Inflammatory macrophage (primary cell): Measurements from ENCODE around the gene LRRK1.

Source experiments
- DNase-seq, 2 donors: peaks; one replicate each; pipeline ENCODE4 v3.0.0-alpha.2; 2020 to 2022

LRRK1 gene

GRCh38 chr15:101008158-101009139 is 89.3 kb downstream of the LRRK1 start:
- peak; percentile 80 to 85 for DNase-seq

- DNase-seq = no peak
These were observed 90.0 kb downstream of the LRRK1 start for GRCh38 chr15:101009176-101009575.

GRCh38 chr15:101010781-101011180 is 91.6 kb downstream of the LRRK1 start:
- DNase-seq = no peak

GRCh38 chr15:101012326-101013200 is 93.4 kb downstream of the LRRK1 start:
- no peak for DNase-seq

GRCh38 chr15:101013201-101013550 is 94.0 kb downstream of the LRRK1 start:
- no peak for DNase-seq

GRCh38 chr15:101013769-101014675 is 94.9 kb downstream of the LRRK1 start:
- DNase-seq = no peak

GRCh38 chr15:101014921-101015841 is 96.0 kb downstream of the LRRK1 start:
- DNase-seq = peak; percentile 46 to 62

GRCh38 chr15:101016581-101016980 is 97.4 kb downstream of the LRRK1 start:
- no peak for DNase-seq

- no peak for DNase-seq
These were observed 98.1 kb downstream of the LRRK1 start for GRCh38 chr15:101017093-101017754.

GRCh38 chr15:101018016-101018415 is 98.9 kb downstream of the LRRK1 start:
- peak; percentile 45 to 85 for DNase-seq

GRCh38 chr15:101018450-101018849 is 99.3 kb downstream of the LRRK1 start:
- no peak for DNase-seq

- no peak for DNase-seq
These were observed 100.3 kb downstream of the LRRK1 start for GRCh38 chr15:101019366-101019896.

GRCh38 chr15:101020451-101020850 is 101.3 kb downstream of the LRRK1 start:
- DNase-seq = no peak

- no peak for DNase-seq
These were observed 101.8 kb downstream of the LRRK1 start for GRCh38 chr15:101020945-101021344.

- no peak for DNase-seq
These were observed 103.1 kb downstream of the LRRK1 start for GRCh38 chr15:101022306-101022705.

GRCh38 chr15:101022876-101023275 is 103.7 kb downstream of the LRRK1 start:
- no peak for DNase-seq

- peak in 1 of 2 donors; percentile 24 for DNase-seq
These were observed 104.4 kb downstream of the LRRK1 start for GRCh38 chr15:101023501-101024072.

- DNase-seq = no peak
These were observed 105.0 kb downstream of the LRRK1 start for GRCh38 chr15:101024073-101024695.
